GM12892 (cell line): ENCODE measurements around the gene HHIPL1.

ENCODE experiments used
- POLR2A ChIP-seq: IDR thresholded peaks from 2 replicates; pipeline ENCODE4 v1.6.1; 2011; ENCODE audit warnings: low read depth, low read length, control low read depth
- TAF1 ChIP-seq: IDR thresholded peaks from 2 replicates; pipeline ENCODE4 v1.6.1; 2011; ENCODE audit warnings: low read depth, mild to moderate bottlenecking, control low read depth, low read length, borderline replicate concordance

DNA sequence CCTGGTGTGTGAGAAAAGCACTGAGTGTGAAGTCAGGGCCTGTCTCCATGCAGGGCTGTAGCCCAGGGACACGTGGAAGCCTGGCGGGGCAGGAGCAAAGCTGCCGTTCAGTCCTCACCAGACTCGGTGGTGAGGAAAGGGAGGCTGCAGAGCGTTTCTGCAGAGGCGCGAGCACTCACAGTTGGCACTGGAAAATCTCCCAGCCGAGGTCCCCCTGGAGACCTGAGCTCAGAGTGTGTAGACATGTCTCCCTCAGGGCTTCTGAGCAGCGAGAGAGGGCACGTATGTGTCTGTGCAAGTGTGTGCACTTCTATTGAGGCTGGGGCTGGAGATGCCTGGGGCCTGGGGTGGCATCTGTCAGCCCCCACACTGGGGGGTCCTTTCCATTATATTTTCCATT is 11.0 kb upstream of the HHIPL1 start:
- TF ChIP-seq POLR2A: no peak
- TF ChIP-seq TAF1: no peak
